ENCODE measurements around the gene MRPL4. TPM values are rescaled to one million over a fixed set of nuclear protein-coding genes. Genes with fewer than 3 reads are reported as not detected.

The MRPL4 gene
- total RNA-seq = 116 and 127 TPM in 2 replicates

GRCh38 chr19:10251792-10252694 is at the start of gene MRPL4:
MRPL4 (plus strand) TSS chr19:10252214; CDS start chr19:10252254, 40 bp downstream.

DNA sequence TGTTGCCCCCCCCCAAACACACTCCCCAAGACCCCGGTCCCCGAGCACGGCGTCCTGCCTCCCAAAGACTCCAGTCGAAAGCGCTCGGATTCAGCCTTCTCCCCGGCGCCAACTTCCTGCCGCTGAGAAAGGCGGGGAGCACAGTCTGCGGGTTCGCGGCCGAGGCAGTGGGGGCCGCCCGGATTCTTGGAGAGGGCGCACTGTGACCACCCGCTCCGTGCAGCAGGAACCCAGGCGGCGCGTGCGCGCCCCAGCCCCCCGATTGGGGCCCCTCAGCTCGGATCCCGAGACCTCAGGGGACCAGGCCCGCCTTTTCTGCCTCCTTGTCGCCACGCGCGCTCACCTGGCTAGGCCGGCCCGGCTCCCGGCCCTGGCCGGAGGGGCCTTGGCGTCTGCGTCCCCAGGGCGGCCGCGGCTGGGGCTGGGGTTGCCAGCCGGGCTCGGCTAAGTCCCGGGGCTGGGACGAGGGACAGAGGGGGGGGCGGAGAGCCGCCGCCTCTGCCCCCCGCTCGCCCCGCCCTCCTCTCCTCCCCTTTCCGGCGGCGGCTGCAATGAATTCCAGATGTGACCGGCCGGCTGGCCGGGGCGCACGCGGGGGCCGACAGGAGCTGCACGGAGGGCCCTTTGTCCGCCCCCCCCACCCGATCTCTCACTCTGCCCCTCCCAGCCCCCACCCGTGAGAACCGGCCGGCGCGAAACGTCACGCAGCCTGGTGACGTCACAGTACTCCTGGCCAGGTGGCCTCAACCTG is 21.0 kb upstream of the MRPL4 start, which contains the start of gene S1PR2:
S1PR2 (minus strand) TSS at position 471 of the 751 bp plus-strand sequence. CDS start 6,426 bp downstream, outside the sequence.

DNA sequence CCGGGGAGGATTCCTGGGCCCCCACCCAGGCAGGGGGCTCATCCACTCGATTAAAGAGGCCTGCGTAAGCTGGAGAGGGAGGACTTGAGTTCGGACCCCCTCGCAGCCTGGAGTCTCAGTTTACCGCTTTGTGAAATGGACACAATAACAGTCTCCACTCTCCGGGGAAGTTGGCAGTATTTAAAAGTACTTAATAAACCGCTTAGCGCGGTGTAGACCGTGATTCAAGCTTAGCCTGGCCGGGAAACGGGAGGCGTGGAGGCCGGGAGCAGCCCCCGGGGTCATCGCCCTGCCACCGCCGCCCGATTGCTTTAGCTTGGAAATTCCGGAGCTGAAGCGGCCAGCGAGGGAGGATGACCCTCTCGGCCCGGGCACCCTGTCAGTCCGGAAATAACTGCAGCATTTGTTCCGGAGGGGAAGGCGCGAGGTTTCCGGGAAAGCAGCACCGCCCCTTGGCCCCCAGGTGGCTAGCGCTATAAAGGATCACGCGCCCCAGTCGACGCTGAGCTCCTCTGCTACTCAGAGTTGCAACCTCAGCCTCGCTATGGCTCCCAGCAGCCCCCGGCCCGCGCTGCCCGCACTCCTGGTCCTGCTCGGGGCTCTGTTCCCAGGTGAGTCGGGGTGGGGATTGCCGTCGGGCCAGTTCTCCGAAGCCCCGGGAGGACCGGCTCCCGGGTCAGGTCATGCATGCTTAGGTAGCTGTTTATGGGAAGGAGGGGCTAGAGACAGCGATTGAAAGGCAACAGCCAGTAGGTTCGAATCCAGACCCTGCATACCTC is 18.8 kb downstream of the MRPL4 start, which contains the start of gene ICAM1:
ICAM1 (plus strand) TSS at position 505 of the 779 bp plus-strand sequence; CDS start at position 545, 40 bp downstream.

DNA sequence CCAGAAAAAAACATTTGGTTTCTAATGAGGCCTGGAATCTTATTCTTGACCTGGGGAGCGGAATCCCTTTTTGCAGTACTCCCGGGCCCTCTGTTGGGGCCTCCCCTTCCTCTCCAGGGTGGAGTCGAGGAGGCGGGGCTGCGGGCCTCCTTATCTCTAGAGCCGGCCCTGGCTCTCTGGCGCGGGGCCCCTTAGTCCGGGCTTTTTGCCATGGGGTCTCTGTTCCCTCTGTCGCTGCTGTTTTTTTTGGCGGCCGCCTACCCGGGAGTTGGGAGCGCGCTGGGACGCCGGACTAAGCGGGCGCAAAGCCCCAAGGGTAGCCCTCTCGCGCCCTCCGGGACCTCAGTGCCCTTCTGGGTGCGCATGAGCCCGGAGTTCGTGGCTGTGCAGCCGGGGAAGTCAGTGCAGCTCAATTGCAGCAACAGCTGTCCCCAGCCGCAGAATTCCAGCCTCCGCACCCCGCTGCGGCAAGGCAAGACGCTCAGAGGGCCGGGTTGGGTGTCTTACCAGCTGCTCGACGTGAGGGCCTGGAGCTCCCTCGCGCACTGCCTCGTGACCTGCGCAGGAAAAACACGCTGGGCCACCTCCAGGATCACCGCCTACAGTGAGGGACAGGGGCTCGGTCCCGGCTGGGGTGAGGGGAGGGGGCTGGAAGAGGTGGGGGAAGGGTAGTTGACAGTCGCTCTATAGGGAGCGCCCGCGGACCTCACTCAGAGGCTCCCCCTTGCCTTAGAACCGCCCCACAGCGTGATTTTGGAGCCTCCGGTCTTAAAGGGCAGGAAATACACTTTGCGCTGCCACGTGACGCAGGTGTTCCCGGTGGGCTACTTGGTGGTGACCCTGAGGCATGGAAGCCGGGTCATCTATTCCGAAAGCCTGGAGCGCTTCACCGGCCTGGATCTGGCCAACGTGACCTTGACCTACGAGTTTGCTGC is 35.1 kb downstream of the MRPL4 start, which contains the start of gene ICAM4:
ICAM4 (plus strand) TSS at position 153 of the 935 bp plus-strand sequence; CDS start at position 211, 58 bp downstream.

DNA sequence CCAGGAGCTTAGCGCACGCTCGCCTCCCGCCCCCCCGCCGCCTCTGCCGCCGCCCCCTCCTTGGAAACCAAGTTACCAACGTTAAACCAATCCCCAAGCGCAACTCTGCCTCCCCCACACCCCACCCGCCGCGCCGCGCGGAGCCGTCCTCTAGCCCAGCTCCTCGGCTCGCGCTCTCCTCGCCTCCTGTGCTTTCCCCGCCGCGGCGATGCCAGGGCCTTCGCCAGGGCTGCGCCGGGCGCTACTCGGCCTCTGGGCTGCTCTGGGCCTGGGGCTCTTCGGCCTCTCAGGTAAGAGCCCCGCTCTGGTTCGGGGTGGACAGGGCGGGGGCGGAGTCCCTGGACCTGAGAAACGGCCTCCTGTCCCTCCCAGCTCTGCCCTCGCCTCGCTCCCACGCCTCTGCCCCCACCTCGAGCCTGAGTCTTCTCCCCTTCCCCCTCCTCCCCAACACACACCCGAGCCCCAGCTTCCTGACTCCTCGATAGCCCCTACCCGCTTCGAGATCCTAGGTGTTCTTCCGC is 37.9 kb downstream of the MRPL4 start, which contains the start of gene ICAM5:
ICAM5 (plus strand) TSS at position 117 of the 521 bp plus-strand sequence; CDS start at position 209, 92 bp downstream.

DNA sequence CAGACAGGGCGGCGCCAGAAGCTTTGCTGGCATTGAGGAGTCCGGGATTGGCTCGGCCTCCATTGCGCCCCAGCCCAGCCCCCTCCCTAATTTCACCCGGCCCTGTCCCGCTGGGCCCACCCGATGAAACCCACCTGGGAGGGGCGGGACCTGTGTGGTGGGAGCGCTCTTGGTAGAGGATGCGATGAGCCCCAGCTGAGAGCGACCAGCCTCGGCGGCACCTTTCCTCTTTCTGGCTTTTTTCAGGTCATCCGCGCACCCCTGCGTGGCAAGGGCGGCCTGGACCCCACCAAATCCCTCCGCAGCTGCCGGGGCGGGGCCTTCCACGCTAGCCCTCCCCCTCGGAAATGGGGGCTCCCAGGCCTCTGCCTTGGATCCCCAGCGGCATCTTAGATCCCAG is 57.4 kb downstream of the MRPL4 start, which contains the start of gene ZGLP1:
ZGLP1 (minus strand) TSS at position 393 of the 400 bp plus-strand sequence.

Other genes starting within 250 kb of the MRPL4 start
- gene COL5A3, start 241.7 kb upstream of the MRPL4 start, total RNA-seq = 0.34 and 0.59 TPM in 2 replicates
- not detected in 2 replicates for gene RDH8, start 238.7 kb upstream of the MRPL4 start, total RNA-seq
- gene SHFL, start 165.9 kb upstream of the MRPL4 start, total RNA-seq = 10.7 and 11.4 TPM in 2 replicates
- not detected in 2 replicates for gene ANGPTL6, start 149.5 kb upstream of the MRPL4 start, total RNA-seq
- 33.3 and 39.4 TPM in 2 replicates for gene PPAN, start 145.9 kb upstream of the MRPL4 start, total RNA-seq
- 0.50 and 1.2 TPM in 2 replicates for gene P2RY11, start 140.5 kb upstream of the MRPL4 start, total RNA-seq
- gene EIF3G, start 132.3 kb upstream of the MRPL4 start, total RNA-seq = 309 and 314 TPM in 2 replicates
- 119 and 123 TPM in 2 replicates for gene DNMT1, start 57.3 kb upstream of the MRPL4 start, total RNA-seq
- 14.1 and 14.8 TPM in 2 replicates for gene S1PR2, start 20.9 kb upstream of the MRPL4 start, total RNA-seq
- gene ICAM1, start 18.9 kb downstream of the MRPL4 start, total RNA-seq = 13.2 and 13.6 TPM in 2 replicates
- 3.9 and 4.6 TPM in 2 replicates for gene ICAM4, start 34.7 kb downstream of the MRPL4 start, total RNA-seq
- gene ICAM5, start 37.7 kb downstream of the MRPL4 start, total RNA-seq = 2.9 and 3.6 TPM in 2 replicates
- 0.59 and 0.67 TPM in 2 replicates for gene ZGLP1, start 57.6 kb downstream of the MRPL4 start, total RNA-seq
- 26.9 and 33.8 TPM in 2 replicates for gene FDX2, start 63.8 kb downstream of the MRPL4 start, total RNA-seq
- 28.7 and 32.1 TPM in 2 replicates for gene RAVER1, start 81.3 kb downstream of the MRPL4 start, total RNA-seq
- gene ICAM3, start 87.4 kb downstream of the MRPL4 start, total RNA-seq = 6.9 and 9.8 TPM in 2 replicates
- gene TYK2, start 128.4 kb downstream of the MRPL4 start, total RNA-seq = 95.3 and 129 TPM in 2 replicates
- gene CDC37, start 151.3 kb downstream of the MRPL4 start, total RNA-seq = 195 and 209 TPM in 2 replicates
- gene PDE4A, start 168.3 kb downstream of the MRPL4 start, total RNA-seq = 3.4 and 4.8 TPM in 2 replicates